GM21737 (cell line): ENCODE data around the gene BMP8A.

ENCODE experiments used
- ATAC-seq: cut with Tn5 transposase; IDR thresholded peaks from one replicate; pipeline ENCODE4 v1.9.1; 2021; ENCODE audit warnings: mild to moderate bottlenecking, moderate library complexity; ENCODE audit not compliant: unreplicated experiment

Gene BMP8A

DNA sequence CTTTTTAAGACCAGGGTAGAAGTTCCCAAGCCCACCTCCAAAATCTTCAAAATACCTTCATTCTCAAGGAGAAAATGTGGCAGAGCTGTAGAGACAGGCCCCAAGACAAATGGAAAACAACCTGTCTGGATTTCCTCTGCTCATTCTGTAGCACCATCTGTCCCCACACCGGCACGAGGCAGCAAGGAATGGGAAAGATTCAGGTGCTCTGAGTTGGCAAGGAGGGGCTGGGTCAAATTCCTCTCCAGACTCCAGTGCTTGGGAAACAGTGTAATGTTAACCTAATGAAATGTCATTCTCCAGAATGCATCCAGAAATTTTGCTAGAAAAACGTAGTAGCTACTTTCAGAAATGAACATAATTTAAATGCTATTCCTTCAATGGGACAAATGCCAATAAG, 75.9 kb downstream of the BMP8A start:
- ATAC-seq, result no peak

DNA sequence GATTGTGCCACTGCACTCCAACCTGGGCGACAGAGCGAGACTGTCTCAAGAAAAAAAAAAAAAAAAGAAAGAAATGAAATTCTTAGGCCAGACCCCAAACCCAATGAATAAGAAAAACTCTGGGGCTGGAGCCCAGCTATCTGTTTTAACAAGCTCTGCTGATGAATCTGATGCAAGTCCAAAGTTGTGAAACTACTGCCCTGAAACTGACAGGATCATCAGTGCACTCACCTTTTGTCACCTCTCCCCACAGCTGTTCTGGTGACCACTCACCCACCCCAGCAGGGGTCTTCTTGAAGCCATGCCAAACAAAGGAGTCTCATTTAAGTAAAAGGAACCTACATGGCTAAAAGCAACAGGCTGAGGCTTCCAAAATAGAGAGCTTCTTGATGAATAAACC, 76.8 kb downstream of the BMP8A start:
- no peak for ATAC-seq

DNA sequence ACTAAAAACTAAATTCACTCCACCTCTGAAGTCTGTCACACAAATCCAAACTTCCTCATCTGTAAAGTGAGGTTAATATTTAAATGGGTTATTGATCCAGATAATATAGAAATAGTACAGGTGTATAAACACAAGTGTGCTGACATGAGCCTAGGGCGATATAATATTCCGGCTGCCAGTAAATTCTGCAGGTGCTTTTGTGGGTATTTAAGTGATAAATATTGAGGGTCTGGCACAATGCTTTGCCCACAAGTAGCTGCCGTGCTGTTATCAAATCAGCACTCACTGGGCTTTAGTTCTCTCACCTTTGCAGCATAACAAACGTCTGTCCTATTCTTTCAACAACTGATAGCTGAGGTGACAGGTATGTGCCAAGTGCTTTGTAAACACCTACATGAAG, 77.6 kb downstream of the BMP8A start:
- no peak for ATAC-seq

DNA sequence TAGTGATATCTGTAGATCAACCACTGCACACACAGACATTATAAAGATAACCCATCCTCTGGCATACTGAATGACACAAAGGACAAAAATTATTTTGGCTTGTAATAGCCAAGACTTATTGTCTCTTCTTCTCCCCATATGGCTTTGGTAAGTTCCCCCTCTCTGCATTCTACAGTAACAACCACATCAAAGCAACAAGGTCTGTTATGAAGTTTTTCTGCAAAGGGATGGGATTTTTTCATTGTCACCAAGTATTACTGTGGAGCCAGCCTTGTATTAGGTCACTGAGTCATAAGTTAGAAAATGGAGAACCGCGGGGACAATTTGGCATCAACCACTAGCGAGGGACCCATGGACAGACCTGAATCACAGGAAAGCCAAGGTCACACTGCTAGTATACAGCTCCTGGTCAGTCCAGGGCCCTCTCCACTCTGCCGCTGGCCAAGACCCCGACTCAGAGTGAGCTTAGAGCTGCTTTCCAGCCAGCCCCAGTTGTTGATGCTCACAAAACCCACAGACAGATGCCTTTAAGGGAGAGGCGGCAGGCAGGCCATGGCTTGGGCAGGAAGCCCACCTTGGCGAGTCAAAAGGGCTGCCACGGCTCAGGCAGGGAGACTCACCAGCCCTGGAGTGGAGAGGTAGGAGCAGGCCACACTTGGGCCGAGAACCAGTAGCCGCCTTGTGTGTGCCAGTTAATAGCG, 79.2 kb downstream of the BMP8A start:
- ATAC-seq, result no peak

DNA sequence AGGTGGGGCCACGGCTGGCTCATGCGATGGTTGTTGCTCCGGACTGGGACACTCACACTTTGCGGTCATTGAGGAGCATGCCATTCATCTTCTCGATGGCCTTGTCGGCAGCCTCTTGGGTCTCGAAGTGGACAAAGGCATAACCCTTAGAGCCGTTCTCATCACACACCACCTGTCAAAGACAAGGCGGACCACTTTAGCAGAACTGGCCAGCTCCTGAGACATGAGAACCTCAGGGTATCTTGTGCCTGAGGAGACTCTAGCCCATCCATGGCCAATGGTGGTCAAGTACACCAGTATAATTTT, 79.7 kb downstream of the BMP8A start:
- ATAC-seq, result no peak

DNA sequence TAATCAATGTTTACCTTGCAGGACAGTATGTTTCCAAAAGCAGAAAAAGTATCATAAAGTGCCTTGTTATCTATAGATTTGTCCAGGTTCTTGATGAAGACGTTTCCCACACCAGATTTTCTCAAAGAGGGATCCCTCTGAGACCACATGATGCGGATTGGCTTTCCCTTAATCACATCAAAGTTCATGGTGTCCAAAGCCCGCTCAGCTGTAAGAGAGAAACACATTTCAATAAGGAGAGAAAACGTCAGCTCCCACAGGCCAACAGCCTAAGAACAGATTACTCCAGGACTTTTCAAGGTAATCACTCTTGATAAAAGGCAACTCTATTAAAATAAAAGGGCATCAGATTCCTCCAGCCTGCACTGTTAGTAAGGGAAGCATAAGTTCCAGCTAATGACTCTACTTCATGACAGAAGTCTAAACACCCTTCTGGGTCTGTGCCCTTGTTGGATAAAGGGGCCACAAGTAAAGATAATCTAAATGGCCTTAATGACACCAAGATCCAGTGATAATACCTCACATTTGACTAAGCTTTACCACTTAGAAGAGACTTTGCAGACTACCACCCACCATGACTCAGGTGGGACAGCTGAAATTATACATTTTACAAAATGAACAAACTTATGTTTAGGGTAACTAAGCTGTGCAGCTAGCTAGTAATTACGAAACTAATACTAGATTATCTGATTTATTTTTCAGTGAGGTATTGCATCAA, 81.1 kb downstream of the BMP8A start:
- ATAC-seq, result no peak

DNA sequence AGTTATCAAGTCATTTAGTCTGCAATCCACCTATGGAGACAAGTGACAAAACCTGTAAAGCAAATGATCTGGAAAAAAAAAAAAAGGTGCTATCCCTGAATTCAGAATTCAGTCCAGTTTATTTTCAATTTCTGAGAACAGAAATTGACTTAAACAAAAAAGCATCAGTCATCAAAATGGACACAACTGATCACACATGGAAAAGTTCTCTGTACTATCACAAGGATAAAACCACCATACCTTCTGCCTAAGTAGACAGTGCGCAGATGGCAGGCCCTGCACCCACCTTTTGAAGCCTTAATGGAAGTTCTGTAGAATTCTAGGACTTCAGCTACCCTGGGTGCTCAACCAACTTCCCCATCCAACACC, 81.6 kb downstream of the BMP8A start:
- no peak for ATAC-seq

DNA sequence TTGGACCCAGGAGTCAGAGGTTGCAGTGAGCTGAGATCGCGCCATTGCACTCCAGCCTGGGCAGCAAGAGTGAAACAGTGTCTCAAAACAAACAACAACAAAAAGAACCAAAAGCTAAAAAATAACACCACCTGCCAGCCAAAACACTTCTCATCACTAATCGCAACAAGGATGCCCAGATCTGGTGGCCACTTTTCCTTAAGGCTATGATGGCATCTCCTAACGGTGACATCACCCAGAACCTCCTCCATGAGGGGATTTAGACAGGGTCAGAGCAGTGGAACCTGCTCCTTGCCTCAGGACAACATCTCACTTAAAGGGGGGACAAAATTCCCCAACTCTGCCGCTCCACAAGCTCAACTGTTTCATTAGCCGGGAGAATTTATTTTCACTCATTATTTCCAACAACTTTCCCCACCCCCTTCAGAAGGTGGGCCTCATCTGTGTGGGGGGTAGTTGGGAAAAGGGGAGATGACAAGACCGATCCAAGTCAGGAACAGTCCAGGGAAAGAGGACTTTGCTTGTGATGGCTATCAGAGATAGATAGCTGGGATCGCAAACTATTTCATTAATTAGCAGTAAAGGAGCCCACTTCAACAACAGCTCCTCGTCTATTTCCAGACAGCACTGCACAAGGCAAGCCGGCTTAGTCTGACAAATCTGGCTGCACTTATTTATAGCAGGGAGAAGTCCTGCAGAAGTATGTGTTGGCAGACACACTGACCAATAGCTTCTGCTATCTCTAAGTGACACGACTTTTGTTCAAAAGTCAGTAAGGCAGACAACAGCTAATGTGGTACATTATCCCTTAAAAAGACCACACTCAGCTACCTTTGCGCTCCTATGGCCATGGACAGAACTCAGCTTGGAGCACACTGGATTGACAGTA, 82.5 kb downstream of the BMP8A start:
- no peak for ATAC-seq

DNA sequence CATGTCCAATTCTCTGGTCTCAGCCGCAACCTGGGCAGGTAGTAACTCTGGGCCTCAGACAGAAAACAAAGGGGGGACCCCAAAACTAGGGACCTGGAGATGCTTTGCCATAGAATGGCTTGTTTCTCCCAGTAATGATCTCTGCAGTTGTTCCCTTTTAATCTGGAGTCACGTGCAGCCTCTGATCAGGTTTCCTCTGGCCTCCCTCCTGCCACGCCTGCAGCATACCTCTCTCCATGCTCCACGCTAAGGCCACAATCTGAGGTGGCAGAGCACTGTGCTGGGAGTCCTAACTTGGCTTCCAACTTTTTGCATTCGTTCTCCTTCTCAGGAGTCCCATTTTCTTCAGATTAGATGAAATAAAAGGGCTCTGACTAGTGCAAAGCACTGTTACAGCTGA, 83.2 kb downstream of the BMP8A start:
- ATAC-seq, result no peak
